ENCODE data around the gene ANKS4B.
"Not testable (repeated sequence)": the region's sequence is repeated elsewhere in the genome, so short reads cannot be mapped to it uniquely, and the experiment has no call there.

ANKS4B gene

DNA sequence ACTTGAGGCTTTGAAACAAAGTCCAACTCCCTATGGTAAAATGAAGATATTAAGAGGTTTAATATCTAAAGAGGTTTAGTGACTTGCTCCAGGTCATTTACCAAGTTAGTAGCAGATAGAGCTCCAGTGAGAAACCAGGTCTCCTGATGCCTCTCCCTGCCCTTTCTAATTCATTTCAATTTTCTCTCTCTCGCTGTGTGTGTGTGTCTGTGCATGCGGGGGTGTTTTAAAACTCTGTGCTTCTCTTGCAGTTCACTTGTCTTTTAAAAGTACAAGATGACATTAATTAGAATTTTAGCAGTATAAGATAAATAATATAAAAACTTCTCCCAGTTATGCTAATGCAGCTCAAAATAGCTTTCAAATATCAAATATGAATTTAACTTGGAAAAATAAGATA is 13.9 kb upstream of the ANKS4B start:
- no peak for DNase-seq

DNA sequence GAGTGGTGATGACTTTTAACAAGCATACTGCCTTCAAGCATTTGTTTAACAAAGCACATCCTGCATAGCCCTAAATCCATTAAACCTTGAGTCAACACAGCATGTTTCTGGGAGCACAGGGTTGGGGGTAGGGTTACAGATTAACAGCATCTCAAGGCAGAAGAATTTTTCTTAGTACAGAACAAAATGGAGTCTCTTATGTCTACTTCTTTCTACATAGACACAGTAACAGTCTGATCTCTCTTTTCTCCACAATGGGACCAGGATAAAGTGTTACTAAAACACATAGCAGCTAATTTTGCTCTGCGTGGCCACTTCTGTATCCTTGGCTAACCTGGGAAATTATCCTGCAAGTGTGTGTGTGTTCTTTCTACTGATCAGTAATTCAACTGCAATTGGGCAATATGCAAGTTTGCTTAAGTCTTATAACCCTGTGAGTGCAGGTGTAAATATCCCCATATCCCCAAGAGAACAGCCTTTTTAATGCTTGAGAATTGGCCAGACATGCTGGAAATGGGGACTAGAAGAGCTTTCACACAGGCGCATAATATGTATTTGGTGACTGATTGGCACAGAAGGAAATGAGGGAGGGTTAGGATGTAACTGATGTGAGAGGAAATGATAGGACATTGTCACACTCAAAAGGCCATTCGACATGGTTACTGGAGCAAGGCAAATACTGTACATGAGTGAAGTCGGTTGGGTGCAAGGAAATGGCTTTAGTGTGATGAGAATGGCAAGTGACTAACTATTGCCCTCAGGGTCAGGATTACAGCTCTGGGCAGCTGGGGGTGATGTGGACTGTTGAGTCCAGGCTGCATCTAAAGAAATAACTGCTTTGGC is 10.8 kb upstream of the ANKS4B start:
- no peak for DNase-seq

DNA sequence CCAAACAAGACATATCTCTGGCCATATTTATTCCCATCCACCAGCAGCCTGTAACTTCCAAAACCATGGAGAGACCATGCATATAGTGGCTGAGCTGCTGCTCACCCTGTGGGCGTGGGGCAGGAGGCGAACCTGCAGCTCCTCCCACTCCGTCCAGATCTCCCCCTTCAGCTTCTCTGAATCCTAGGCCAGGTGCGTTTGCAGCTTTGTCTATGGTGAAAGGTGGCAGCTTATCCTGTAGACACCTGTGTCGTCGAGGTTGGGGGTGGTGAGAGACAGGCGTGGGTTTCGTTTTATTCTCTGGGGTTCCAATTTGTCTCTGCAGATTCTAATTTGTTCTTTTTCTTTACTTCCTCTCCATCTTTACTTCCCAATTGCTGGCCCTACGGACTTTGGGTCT is 9.7 kb upstream of the ANKS4B start:
- DNase-seq: no peak

DNA sequence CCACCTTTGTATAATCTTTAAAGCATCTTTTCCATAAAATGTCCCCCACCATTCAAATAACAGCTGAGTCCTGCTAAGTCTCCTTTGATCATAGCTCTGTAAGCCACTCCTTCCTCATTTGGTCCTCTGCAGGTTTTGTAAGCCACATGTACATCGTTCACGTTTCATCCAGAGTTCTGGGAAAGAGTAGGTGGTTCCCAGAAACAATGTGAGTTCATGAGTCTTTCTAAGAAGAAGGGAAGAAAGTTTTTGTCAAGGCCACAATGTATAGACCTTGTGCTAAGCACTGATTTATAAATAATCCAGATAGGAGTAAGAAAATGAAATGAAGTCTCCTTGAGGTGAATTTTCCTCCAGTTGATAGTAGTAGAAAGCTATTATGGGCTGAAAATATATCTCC is 8.7 kb upstream of the ANKS4B start:
- no peak for DNase-seq

DNA sequence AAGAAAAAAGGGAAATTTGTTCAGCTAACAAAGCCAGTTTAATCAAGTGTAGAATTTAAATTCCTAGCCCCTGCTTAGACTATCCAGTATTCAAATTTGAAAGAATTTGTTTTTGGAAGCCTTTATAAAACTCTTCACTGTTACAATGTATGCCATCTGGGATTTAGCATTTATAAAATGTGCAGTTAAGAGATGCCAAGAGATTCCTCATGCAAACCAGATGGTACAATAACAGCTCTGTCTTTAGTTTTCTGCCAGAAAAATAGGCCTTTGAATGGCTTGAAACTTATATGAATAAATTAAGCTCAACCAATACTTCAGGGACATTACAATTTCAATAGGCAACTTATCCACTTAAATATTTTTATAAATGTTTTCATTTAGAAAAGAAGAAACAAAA is 6.8 kb upstream of the ANKS4B start:
- DNase-seq: no peak

DNA sequence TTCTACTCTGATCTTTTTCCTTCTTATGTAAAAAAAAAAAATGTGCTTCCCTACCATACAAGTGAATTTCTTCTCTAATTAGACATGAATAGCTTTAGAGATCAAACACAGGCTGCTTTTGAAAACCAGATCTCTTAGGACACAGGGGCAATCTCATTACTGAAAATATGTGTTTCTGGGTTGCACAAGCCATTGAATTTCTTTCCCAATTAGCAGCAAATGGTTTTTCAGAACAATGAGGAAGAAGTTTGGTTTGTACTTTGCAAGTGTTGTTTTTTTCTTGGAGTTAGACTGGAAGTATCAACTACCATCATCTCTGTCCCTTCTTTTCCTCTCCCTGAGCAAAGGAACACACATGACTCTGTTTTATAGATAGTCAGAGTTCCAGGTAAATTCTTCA is 5.6 kb upstream of the ANKS4B start:
- DNase-seq: no peak

DNA sequence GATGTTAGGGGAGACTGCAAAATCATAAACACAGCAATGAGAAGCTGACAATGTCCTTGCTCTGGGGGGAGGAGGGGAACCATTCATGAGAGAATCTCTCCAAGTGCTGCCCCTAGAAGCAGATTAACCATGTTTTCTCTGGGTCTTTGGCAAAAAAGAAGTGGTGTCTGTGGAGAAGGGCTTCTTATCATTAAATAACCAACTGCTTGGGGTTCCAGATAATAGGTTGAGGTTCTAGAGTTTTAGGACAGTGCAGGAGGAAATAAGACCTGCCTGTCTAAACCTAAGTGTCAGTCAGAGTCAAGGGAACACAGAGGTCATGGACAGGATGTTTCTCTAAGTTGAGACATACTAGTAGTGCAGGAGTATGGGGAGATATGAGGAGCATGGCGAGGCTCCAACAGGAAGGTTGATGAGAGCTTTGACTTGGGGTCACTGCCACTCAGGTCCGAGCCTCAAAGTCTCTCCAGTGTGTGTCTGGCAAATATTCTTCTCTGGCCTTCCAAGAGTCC is 5.1 kb upstream of the ANKS4B start:
- DNase-seq: no peak

DNA sequence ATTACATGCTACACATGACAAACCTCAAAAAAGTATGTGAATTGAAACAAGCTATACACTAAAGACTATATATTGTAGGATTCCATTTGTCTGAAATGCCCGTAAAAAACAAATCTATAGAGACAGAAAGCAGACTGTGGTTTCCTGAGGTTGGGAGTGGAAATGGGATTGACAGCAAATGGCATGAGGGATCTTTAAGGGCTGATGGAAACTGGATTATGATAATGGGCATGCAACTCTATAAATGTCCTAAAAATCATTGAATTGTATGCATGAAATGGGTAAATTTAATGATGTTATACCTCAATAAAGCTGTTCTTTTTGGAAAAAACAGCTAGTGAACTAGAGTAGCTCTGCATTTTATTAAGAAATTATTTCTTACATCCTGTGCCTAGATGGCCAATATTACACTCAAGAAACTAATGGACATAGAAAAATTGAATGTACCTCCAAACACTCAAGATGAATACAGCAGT is 416 bp upstream of the ANKS4B start:
- DNase-seq: no peak

DNA sequence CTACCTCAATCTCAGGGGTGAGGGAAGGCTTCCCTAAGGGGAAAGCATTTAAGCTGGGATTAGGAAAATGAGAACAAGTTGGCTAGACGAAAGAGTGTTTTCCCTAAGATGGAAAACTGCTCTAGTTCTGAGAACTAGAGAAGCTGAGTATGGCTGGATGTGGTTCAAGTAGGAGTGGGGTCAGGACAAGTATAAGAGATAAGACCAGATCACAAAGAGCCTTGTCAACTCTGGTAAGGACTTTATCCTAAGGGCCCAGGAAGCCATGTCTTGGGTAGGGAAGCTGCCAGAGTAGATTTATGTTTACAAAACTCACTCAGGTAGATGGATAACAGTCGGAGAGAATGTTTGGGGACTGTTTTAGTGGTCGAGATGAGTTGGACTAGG is 1.7 kb downstream of the ANKS4B start:
- DNase-seq: no peak

DNA sequence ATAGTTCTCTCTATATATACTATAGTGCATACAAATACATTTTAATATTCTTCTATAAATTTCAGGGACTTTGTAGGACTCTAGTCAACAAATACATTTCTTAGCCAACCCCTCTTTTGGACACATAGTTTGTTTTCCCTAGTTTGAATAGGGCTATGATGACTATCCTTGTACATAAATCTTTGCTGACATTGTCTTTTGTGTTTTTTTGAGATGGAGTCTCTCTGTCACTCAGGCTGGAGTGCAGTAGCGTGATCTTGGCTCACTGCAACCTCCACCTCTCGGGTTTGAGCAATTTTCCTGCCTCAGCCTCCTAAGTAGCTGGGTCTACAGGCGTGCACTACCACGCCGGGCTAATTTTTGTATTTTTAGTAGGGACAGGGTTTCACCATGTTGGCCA is 3.3 kb downstream of the ANKS4B start:
- DNase-seq: no peak

DNA sequence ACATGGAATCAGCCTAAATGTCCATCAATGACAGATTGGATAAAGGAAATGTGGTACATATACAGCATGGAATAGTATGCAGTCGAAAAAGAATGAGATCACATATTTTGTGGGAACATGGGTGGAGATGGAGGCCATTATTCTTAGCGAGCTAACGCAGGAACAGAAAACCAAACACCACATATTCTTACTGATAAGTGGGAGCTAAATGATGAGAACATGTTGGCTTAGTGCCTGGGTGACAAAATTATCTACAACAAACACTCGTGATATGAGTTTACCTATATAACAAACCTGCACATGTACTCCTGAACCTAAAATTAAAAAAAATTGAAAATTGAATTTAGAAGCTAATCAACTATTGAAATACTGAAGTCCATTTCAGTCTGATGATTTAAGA is 6.1 kb downstream of the ANKS4B start:
- DNase-seq: no peak

DNA sequence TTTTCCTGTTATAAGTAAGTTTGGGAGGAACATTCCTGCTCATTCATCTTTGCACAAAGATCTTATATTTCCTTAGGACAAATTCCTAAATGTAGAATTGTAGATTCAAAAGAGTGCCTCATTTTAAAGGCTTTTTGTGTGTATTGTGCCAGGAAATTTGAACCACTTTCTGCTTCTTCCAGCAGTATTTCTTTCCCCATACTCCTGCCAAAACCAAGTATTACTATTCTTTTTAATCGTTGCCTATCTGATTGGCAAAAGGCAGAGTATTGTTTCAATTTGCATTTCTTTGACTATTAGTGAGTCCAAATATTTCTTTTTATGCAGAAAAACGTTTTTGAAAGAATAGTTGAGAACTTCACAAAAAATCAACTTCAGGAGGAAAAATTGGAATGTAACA is 9.3 kb downstream of the ANKS4B start:
- DNase-seq: no peak

DNA sequence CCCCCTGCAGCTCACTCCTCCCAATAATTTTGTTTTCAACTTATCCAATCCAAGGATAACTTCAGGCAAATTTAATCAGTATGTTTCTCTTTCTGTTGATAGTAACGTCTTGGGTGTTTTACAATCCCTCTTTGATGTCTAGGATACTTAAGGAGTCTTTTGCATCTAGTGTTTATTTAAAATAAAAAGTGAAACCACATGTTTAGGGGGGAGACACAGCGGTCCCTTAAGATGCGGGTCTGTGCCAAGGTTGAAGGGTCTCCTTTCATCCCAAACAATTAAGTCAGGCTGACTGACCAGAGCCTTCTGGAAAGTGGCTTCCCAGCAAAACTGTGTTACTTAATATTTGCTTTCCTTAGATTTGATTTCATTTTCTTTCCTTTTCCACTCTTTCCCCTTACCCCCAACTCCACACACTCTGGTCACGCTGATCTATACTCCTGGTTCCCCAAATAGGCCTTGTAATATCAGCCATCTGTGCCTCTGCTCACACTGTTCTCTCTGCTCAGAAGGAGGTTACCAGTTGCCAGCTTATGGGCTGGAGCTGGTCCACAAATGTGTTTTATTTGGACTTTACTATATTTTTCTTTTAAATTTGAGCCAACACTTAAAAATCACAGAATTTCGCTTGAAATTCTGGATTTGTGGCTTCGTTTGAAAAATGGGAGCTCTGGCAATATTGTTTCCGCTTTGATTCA is 11.2 kb downstream of the ANKS4B start:
- DNase-seq: no peak

DNA sequence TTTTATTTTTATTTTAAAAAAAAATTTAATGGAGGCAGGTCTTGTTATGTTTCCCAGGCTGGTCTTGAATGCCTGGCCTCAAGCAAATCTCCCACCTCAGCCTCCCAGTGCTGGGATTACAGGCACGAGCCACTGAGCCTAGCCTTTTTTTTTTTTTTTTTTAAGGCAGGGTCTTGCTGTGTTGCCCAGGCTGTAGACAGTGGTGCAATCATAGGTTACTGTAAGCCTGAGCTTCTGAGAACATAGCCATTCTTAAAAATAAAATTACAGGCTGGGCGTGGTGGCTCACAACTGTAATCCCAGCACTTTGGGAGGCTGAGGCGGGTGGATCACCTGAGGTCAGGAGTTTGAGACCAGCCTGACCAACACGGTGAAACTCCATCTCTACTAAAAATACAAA is 14.7 kb downstream of the ANKS4B start:
- DNase-seq: not testable (repeated sequence)

DNA sequence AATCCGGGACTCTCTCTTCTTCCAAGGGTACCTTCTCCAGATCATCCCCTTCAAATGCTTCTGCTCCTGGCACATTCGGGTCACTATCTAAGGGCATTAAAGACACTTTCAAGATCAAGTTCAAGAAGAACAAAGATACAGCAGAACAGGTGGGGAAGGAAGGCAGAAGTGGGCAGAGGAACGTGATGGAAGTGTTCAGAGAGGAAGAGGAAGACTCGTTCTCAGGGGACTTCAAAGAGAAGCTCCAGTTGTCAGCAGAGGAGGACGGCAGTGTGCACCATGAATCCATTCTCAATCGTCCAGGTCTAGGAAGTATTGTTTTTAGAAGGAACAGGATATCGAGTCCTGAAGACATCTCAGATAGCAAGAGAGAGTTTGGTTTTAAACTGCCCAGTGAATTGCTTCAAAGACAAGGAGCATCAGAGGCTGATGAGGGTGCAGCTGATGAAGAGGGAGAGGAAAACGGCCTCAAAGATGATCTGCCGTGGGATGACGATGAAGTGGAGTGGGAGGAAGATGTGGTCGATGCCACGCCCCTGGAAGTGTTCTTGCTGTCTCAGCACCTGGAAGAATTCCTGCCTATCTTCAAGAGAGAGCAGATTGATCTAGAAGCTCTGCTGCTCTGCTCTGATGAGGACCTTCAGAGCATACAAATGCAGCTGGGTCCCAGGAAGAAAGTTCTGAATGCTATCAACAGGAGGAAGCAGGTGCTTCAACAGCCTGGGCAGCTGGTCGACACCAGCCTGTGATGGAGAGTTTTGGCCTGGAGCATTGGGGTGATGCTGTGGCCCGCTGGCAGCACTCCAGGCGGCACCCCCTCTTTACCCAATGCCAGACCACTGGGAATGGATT is 16.8 kb downstream of the ANKS4B start:
- no peak for DNase-seq

DNA sequence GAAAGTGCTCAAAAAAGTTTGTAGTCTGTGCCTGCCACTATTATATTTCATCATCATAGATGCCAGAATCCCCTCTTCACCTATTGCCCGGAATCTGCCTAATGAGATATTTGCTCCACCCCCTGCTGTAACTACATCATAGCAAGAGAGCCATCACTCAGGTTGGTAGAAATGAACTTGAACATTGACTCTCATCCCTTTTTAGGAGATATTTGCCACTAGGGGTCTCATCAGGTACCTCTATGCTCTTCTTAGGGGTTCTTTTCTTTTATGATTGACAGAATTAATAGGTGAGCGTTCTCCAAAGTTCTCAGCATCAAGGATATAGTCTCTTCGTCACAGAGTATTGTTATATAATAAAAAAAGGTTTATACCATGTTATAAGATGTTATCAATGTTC is 20.0 kb downstream of the ANKS4B start:
- no peak for DNase-seq

DNA sequence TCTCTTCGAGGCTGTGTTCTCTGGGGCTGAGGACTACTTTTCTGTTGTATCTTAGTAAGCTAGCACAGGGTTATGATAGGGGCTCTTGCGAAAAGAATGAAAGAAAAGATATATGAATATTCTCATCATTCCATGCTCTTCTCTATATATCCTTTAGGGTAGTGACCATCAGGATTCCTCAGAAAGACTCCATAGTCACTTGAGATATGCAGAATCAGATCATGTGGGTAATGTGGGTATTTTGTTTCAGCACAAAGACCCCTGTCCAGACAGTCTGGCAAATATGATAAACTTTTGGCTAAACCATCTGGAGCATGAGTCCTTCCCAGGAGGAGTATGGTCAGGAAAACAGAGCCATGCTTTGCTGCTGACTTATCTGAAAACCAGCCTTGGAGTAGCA is 23.1 kb downstream of the ANKS4B start:
- DNase-seq: no peak

DNA sequence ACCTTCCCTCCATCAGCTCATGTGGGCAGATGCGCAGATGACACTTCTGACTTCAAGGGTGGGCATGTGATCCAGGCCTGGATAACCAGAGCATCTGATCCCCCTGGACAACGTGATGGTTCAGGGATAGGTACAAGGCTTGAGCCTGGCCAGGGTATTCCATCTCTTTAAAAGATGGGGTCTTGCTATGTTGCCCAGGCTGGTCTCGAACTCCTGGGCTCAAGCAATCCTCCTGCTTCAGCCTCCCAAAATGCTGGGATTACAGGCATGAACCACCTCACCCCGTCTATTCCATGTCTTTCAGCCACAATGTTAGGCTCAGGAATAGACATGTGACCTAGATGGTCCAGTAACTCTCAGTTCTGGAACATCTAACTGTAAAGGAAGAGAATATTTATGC is 23.8 kb downstream of the ANKS4B start:
- DNase-seq: no peak

DNA sequence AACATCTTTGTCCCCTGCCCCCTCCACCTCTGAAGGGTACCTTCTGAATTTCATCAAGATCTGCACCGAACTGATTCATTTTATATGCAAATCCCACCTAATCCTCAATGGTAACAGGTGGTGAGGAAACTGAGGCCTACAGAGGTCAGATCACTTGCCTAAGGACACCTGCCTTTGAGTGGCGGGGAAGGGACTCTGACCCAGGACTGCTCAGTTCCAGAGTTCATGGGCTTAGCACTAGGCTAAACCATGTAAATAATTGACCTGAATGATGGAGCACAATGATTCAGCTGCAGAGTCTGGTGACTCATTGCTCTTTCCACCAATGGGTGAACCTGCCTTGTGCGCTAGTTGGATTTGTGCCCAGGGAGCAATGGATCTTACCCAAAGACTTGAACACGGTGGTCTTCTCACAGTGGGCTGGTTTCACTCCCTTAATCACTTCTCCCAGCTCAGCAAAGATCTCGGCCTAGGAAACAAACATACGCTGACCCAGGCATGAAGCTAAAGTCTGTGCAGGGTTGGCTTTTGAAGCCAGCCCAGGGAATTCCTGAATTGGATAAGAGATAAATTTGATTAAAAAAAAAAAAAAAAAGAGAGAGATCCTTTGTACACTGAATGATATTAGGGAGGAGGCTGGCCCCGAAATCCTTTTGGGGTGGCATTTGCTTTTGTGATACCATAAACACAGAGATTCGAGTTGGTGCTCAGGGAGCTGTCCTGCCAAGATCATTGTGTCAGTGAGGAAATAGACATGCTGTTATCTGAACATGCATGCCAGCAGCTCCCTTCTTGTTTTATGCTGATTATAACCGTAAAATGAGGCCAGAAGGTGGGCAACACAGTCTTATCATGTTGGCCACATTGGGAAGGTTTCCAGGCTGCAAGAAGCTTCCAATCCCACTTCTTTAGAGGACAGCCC is 27.6 kb downstream of the ANKS4B start:
- DNase-seq: no peak

DNA sequence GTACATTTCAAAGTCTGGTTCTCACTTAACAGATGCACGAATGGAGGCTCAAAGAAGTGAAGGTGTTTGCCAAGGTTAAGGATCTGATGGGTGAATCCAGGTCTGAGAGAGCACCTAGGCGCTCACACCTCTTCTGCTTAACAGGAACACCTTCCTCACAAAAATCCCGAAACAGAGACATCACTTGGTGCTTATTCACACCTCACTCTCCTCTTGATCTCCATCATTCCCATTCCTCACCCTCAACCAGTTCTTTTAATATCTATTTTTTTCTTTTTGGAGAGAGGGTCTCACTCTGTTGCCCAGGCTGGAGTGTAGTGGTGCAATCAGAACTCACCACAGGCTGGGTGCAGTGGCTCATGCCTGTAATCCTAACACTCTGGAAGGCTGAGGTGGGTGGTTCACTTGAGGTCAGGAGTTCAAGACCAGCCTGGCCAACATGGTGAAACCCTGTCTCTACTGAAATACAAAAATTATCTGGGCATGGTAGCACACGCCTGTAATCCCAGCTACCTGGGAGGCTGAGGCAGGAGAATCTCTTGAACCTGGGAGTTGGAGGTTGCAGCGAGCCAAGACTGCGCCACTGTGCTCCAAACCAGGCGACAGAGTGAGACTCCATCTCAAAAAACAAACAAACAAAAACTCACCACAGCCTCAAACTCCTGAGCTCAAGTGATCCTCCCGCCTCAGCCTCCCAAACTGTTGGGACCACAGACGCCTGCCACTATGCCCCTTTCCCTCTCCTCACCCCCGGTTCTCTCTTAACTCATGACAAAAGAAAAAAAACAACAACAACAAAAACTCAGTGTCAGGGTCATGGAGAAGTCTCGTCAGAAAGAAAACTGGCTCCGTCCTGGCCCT is 29.5 kb downstream of the ANKS4B start:
- DNase-seq: no peak

All from NCI-H187 (cell line).